ENCODE data around the gene UBE3A. TPM values are rescaled to one million over a fixed set of nuclear protein-coding genes. Genes with fewer than 3 reads are reported as not detected.

Gene UBE3A
- total RNA-seq, 1 donor from 2014 or later: 116 TPM

DNA sequence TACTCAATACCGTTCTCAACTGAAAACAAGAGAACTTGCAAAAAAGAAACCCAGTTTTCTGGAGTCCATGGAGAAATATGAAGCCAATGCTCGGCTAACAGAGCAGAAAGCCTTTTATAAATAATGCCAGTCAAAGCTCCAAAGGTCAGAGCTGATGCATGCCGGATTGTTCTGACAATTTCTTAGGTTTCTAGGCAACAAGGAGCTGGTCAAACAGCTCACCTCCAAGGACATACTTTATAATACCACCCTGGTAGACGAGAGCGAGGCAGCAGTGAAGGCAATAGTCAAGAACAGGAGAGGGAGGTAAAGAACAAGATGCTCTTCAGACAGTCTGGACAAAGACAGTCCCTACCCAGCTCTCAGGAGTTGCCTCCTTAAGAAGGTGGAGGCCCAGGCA lies 111.1 kb downstream of the UBE3A start:
- no peaks in the 10 kb centered on the region for H3K27me3 Mint-ChIP-seq
- DNase-seq: no peak
- intact Hi-C loops (cut with micrococcal nuclease): no loop called here
- H3K4me3 Mint-ChIP-seq: no peak overlapping the region
- no peak overlapping the region for H3K27ac Mint-ChIP-seq
- peaks cover 16% of the 10 kb centered on the region for H3K9me3 Mint-ChIP-seq
- H3K4me1 Mint-ChIP-seq: no peaks in the 10 kb centered on the region
- peaks cover 23% of the 10 kb centered on the region for H3K36me3 Mint-ChIP-seq (ENCODE audit: low read depth)

DNA sequence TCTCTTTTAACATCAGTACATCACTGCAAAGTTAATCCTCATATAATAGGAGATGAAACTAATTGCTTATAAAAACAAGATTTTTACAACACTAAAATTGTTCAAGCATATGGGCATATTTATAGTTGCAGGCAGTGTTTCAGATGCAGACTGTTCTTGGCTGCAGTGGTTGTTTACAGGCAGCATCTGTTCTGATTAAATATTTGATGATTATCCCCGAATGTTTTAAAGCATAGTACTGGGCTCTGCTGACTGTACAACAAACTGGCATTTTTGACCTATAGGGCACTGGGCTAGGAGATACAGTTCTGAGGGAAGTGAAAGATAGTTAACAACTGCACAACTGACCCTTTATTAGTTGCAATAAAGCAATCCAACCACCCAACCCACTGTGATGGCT lies 113.6 kb downstream of the UBE3A start:
- Mint-ChIP-seq H3K9me3 (peaks cover 16% of the 10 kb centered on the region), H3K4me1 (no peaks in the 10 kb centered on the region), H3K27ac (no peak overlapping the region), H3K36me3 (ENCODE audit: low read depth) (peaks cover 7% of the 10 kb centered on the region), H3K27me3 (no peaks in the 10 kb centered on the region), H3K4me3 (no peak overlapping the region)
- intact Hi-C loops (cut with micrococcal nuclease): no loop called here
- no peak for DNase-seq

DNA sequence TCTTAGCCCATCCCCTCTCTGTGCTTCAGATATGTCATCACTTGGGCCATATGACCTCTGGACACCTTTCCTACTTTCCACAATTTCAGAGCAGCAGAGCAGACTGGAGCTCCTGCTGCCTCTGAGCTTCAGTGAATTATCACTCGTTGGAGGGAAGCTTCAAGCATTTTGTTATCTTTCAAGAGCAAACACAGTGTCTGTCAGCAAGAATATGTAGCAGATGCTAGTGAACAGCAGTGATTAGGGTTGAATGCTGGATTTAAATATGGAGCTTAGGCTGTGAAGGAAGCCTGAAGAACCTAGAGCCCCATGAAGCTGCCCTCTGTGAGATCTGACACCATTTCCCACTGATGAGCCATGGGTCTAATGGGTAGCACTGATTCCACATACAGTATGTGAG lies 115.4 kb downstream of the UBE3A start:
- intact Hi-C loops (cut with micrococcal nuclease): no loop called here
- Mint-ChIP-seq H3K4me1 (no peaks in the 10 kb centered on the region), H3K9me3 (peaks cover 21% of the 10 kb centered on the region), H3K36me3 (ENCODE audit: low read depth) (peaks cover 5% of the 10 kb centered on the region), H3K4me3 (no peak overlapping the region), H3K27me3 (no peaks in the 10 kb centered on the region), H3K27ac (no peak overlapping the region)
- no peak for DNase-seq

DNA sequence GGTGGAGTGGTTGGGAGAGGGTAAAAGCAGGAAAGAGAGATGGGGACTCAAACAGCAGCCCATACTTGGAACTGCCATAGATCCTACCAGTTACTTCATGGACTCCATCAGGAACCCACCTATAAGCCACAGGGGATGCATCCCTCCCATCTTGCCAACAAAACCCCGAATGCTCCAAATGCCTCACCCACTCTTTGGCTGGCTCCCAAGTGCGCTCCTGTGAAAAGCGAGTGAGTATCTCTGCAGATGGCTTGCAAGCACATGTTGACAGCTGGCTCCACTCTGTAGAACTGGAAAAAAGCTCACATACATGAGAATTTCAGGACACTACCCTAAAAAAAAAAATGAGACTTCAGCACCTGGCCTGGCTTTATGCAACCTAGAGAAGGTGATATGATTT lies 151.0 kb downstream of the UBE3A start:
- H3K4me3 Mint-ChIP-seq: no peak overlapping the region
- peaks cover 6% of the 10 kb centered on the region for H3K9me3 Mint-ChIP-seq
- no peaks in the 10 kb centered on the region for H3K27me3 Mint-ChIP-seq
- no peak overlapping the region for H3K27ac Mint-ChIP-seq
- H3K36me3 Mint-ChIP-seq (ENCODE audit: low read depth): no peaks in the 10 kb centered on the region
- DNase-seq: no peak
- intact Hi-C loops (cut with micrococcal nuclease): no loop called here
- no peaks in the 10 kb centered on the region for H3K4me1 Mint-ChIP-seq
